ENCODE data around the gene COCH. TPM values are rescaled to one million over a fixed set of nuclear protein-coding genes. Genes with fewer than 3 reads are reported as not detected.

The COCH gene
- total and polyA plus RNA-seq, 2 experiments from 2014 or later, result 12.9 to 20.6 TPM

GRCh38 chr14:30834353-30834752 is 40.0 kb upstream of the COCH start (continued):
- TF ChIP-seq NANOG (IDR thresholded peaks at IDR 0.05; ENCODE audit: borderline replicate concordance) (no peak), EZH2 (IDR thresholded peaks at IDR 0.05; ENCODE audit: low read depth, unreplicated experiment) (no peak), ZNF114 (CRISPR knock-in tag; IDR thresholded peaks at IDR 0.05) (no peak), CREB1 (CRISPR knock-in tag; IDR thresholded peaks at IDR 0.05; ENCODE audit: low read depth) (no peak)

DNA sequence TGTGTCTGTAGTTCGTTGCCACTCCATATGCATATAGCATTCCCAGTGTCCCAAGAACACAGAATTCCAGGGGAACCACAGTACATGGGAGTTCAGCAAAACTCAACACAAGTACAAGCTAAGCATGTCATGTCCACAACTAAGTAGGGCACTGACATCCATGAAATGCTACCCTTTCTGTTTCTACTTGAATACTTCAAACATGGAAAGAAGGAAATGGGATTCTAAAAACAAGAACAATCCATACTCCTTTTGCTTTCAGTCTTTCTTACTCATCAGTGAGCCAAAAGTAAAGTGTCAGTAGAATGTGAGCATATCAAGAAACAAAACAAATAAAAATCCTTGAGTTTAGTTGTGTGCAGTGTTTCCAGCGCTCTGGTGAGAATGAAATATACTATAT is 36.0 kb upstream of the COCH start:
- Histone ChIP-seq H3K9me2 (ENCODE audit: insufficient read depth) (no peaks in the 10 kb centered on the region), H3K4me1 (ENCODE audit: insufficient read depth) (no peaks in the 10 kb centered on the region), H3K27me3 (ENCODE audit: insufficient read depth) (no peaks in the 10 kb centered on the region), H3K36me3 (ENCODE audit: insufficient read depth) (no peaks in the 10 kb centered on the region), H4K20me1 (replicated peaks; ENCODE audit: insufficient read depth) (no peaks in the 10 kb centered on the region), H3K4me2 (no peak overlapping the region), H2AFZ (peak overlapping the region; percentile 56; the same call in 1 of the 2 replicates), H3K79me2 (replicated peaks; ENCODE audit: insufficient read depth) (no peaks in the 10 kb centered on the region), H3K4me3 (no peak overlapping the region), H3K27ac (ENCODE audit: low read depth) (no peak overlapping the region), H3F3A (replicated peaks; ENCODE audit: low read depth) (no peaks in the 10 kb centered on the region)
- TF ChIP-seq EZH2 (IDR thresholded peaks at IDR 0.05; ENCODE audit: low read depth, unreplicated experiment), result no peak
- TF ChIP-seq EZH2phosphoT487 (IDR thresholded peaks at IDR 0.05; ENCODE audit: unreplicated experiment), result no peak
- TF ChIP-seq, protein P1, sequence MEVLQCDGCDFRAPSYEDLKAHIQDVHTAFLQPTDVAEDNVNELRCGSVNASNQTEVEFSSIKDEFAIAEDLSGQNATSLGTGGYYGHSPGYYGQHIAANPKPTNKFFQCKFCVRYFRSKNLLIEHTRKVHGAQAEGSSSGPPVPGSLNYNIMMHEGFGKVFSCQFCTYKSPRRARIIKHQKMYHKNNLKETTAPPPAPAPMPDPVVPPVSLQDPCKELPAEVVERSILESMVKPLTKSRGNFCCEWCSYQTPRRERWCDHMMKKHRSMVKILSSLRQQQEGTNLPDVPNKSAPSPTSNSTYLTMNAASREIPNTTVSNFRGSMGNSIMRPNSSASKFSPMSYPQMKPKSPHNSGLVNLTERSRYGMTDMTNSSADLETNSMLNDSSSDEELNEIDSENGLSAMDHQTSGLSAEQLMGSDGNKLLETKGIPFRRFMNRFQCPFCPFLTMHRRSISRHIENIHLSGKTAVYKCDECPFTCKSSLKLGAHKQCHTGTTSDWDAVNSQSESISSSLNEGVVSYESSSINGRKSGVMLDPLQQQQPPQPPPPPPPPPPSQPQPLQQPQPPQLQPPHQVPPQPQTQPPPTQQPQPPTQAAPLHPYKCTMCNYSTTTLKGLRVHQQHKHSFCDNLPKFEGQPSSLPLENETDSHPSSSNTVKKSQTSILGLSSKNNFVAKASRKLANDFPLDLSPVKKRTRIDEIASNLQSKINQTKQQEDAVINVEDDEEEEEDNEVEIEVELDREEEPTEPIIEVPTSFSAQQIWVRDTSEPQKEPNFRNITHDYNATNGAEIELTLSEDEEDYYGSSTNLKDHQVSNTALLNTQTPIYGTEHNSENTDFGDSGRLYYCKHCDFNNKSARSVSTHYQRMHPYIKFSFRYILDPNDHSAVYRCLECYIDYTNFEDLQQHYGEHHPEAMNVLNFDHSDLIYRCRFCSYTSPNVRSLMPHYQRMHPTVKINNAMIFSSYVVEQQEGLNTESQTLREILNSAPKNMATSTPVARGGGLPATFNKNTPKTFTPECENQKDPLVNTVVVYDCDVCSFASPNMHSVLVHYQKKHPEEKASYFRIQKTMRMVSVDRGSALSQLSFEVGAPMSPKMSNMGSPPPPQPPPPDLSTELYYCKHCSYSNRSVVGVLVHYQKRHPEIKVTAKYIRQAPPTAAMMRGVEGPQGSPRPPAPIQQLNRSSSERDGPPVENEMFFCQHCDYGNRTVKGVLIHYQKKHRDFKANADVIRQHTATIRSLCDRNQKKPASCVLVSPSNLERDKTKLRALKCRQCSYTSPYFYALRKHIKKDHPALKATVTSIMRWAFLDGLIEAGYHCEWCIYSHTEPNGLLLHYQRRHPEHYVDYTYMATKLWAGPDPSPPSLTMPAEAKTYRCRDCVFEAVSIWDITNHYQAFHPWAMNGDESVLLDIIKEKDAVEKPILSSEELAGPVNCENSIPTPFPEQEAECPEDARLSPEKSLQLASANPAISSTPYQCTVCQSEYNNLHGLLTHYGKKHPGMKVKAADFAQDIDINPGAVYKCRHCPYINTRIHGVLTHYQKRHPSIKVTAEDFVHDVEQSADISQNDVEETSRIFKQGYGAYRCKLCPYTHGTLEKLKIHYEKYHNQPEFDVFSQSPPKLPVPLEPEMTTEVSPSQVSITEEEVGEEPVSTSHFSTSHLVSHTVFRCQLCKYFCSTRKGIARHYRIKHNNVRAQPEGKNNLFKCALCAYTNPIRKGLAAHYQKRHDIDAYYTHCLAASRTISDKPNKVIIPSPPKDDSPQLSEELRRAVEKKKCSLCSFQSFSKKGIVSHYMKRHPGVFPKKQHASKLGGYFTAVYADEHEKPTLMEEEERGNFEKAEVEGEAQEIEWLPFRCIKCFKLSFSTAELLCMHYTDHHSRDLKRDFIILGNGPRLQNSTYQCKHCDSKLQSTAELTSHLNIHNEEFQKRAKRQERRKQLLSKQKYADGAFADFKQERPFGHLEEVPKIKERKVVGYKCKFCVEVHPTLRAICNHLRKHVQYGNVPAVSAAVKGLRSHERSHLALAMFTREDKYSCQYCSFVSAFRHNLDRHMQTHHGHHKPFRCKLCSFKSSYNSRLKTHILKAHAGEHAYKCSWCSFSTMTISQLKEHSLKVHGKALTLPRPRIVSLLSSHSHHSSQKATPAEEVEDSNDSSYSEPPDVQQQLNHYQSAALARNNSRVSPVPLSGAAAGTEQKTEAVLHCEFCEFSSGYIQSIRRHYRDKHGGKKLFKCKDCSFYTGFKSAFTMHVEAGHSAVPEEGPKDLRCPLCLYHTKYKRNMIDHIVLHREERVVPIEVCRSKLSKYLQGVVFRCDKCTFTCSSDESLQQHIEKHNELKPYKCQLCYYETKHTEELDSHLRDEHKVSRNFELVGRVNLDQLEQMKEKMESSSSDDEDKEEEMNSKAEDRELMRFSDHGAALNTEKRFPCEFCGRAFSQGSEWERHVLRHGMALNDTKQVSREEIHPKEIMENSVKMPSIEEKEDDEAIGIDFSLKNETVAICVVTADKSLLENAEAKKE (CRISPR knock-in tag; IDR thresholded peaks at IDR 0.05), result no peak
- no peak for TF ChIP-seq STAT1 (IDR thresholded peaks at IDR 0.05; ENCODE audit: unreplicated experiment)
- Mint-ChIP-seq H3K4me3 (no peak overlapping the region), H3K27ac (no peak overlapping the region), H3K36me3 (ENCODE audit: low read depth) (peaks cover 15% of the 10 kb centered on the region; the same call in 2 of the 3 replicates), H3K9me3 (peaks cover 21% of the 10 kb centered on the region), H3K4me1 (no peaks in the 10 kb centered on the region), H3K27me3 (ENCODE audit: insufficient read depth, low read depth, poor library complexity) (peaks cover 3% of the 10 kb centered on the region)
- ATAC-seq (no peak), DNase-seq (ENCODE audit: low spot score) (no peak)

Data from GM23338 (cell line).